K562 (cell line): ENCODE measurements around the gene TAF1B. TPM values are rescaled to one million over a fixed set of nuclear protein-coding genes. Genes with fewer than 3 reads are reported as not detected.

Source experiments
- ATAC-seq: fragments of 200-7000 bp; cut with Tn5 transposase; 3 replicates; pipeline ENCODE4 v1.9.1; 2020; ENCODE audit warnings: moderate library complexity
- BruUV-seq: library from RNA; stranded (reverse); fragments of 400-500 nt; replicated peaks from 2 replicates; lab custom pipeline; 2021; lab: Mats Ljungman, UMichigan
- CTCF ChIA-PET: fragments of 300-600 bp; formaldehyde crosslinking; extraction: SDS; loops from one replicate; lab custom pipeline; 2021; ENCODE audit warnings: low intra/inter-chr PET ratio; lab: Yijun Ruan, JAX
- POLR2A ChIA-PET: fragments of 300-600, 350-650 bp; sonication (Branson Sonifier 250); formaldehyde crosslinking; extraction: SDS; loops from one replicate; lab custom pipeline; 2021; ENCODE audit warnings: antibody characterized with exemption, inconsistent platforms; lab: Yijun Ruan, JAX
- DNase-seq, 4 experiments: peaks; one replicate each; pipeline versions ENCODE4 v3.0.0 to v3.0.0-alpha.2; 2011 to 2018; ENCODE audit warnings: low spot score in 3 of 4, mixed read lengths in 3 of 4; ENCODE audit errors: extremely low read depth in 1 of 4
- FAIRE-seq: peaks from 2 replicates; lab custom pipeline; 2011; peaks lifted over from hg19 to GRCh38; lab: Jason Lieb, UNC
- H2AFZ ChIP-seq: 2 replicates; pipeline ENCODE4 v1.6.0; 2011; ENCODE audit warnings: low read depth, low read length, control low read depth, inconsistent platforms
- H3K27ac ChIP-seq: fragments of 200-600 bp; 3 replicates; pipeline ENCODE4 v1.8.0; 2011; ENCODE audit warnings: low read depth, mild to moderate bottlenecking, control low read depth, inconsistent platforms, low read length, moderate library complexity, mixed read lengths; ENCODE audit errors: extremely low read depth
- H3K27me3 ChIP-seq, 2 experiments: fragments of 300-600 bp in 1 of 2; 2 replicates in 1 of 2; 3 replicates in 1 of 2; pipeline versions ENCODE4 v1.6.0 to v1.8.0; 2011; ENCODE audit warnings: inconsistent platforms in 2 of 2, low read length in 2 of 2, mild to moderate bottlenecking in 1 of 2, mixed read lengths in 1 of 2, moderate library complexity in 1 of 2; ENCODE audit not compliant: control insufficient read depth in 2 of 2, insufficient read depth in 2 of 2
- H3K36me3 ChIP-seq: fragments of 300-600 bp; 3 replicates; pipeline ENCODE4 v1.8.0; 2011; ENCODE audit warnings: mild to moderate bottlenecking, low read length, inconsistent platforms; ENCODE audit not compliant: control insufficient read depth, insufficient read depth
- H3K4me1 ChIP-seq, 2 experiments: fragments of 200-600 bp in 1 of 2; replicated peaks in 1 of 2; 2 replicates in 1 of 2; 3 replicates in 1 of 2; pipeline versions ENCODE4 v1.5.1 to v1.8.0; 2011; ENCODE audit warnings: inconsistent platforms in 2 of 2, low read length in 2 of 2, mild to moderate bottlenecking in 1 of 2, mixed read lengths in 1 of 2, moderate library complexity in 1 of 2; ENCODE audit not compliant: control insufficient read depth in 2 of 2, insufficient read depth in 2 of 2
- H3K4me2 ChIP-seq: 2 replicates; pipeline ENCODE4 v1.6.1; 2011; ENCODE audit warnings: low read length, control low read depth, inconsistent platforms, mixed read lengths; ENCODE audit not compliant: insufficient read depth
- H3K4me3 ChIP-seq: fragments of 200-600 bp; sonication (generic), shearing (Covaris generic); 2 replicates; pipeline ENCODE4 v1.5.1; 2016; ENCODE audit warnings: control low read depth, inconsistent platforms
- H3K79me2 ChIP-seq: fragments of 200-600 bp; 3 replicates; pipeline ENCODE4 v1.8.0; 2011; ENCODE audit warnings: low read length, inconsistent platforms; ENCODE audit not compliant: control insufficient read depth, insufficient read depth
- H3K9ac ChIP-seq, 2 experiments: 2 replicates each; pipeline versions ENCODE4 v1.6.0 to v1.6.1; 2011; ENCODE audit warnings: low read depth in 2 of 2, low read length in 2 of 2, control low read depth in 1 of 2, inconsistent platforms in 1 of 2, mild to moderate bottlenecking in 1 of 2, mixed read lengths in 1 of 2; ENCODE audit not compliant: insufficient read depth in 1 of 2
- H3K9me1 ChIP-seq: one replicate; pipeline ENCODE4 v1.6.0; 2011; ENCODE audit warnings: inconsistent platforms, mild to moderate bottlenecking, low read length, moderate library complexity; ENCODE audit not compliant: control insufficient read depth, insufficient read depth
- H3K9me3 ChIP-seq: replicated peaks from 2 replicates; pipeline ENCODE4 v1.5.1; 2011; ENCODE audit warnings: low read depth, low read length, inconsistent platforms; ENCODE audit not compliant: control insufficient read depth, insufficient read depth
- H4K20me1 ChIP-seq: replicated peaks from 2 replicates; pipeline ENCODE4 v1.6.1; 2011; ENCODE audit warnings: low read length, inconsistent platforms, mixed read lengths; ENCODE audit not compliant: control insufficient read depth, insufficient read depth
- ATF1 ChIP-seq, 2 experiments: fragments of 450-650 bp in 1 of 2; IDR thresholded peaks; 2 replicates each; pipeline ENCODE4 v1.6.1; 2016; ENCODE audit warnings: missing compliant biosample characterization in 1 of 2, missing genetic modification characterization in 1 of 2
- C11orf30 ChIP-seq: fragments of 450-650 bp; IDR thresholded peaks from 2 replicates; pipeline ENCODE4 v1.6.1; 2016; ENCODE audit warnings: low read depth, mild to moderate bottlenecking
- CTCFL ChIP-seq: IDR thresholded peaks from 2 replicates; pipeline ENCODE4 v1.6.1; 2011; ENCODE audit warnings: borderline replicate concordance, low read depth, mild to moderate bottlenecking, moderate library complexity, low read length; ENCODE audit not compliant: insufficient read depth, poor library complexity, severe bottlenecking
- GATA2 ChIP-seq: sonication (generic); formaldehyde crosslinking; IDR thresholded peaks from 2 replicates; pipeline ENCODE4 v1.4.0; 2020; ENCODE audit warnings: mild to moderate bottlenecking, missing genetic modification reagents
- HMBOX1 ChIP-seq: sonication (generic); IDR thresholded peaks from 2 replicates; pipeline ENCODE4 v1.6.1; 2016
- NFIC ChIP-seq: fragments of 450-650 bp; IDR thresholded peaks from 2 replicates; pipeline ENCODE4 v1.6.1; 2017; ENCODE audit warnings: mild to moderate bottlenecking, inconsistent platforms
- PHF8 ChIP-seq: fragments of 200-600 bp; sonication (generic); IDR thresholded peaks from 2 replicates; pipeline ENCODE4 v1.6.1; 2012; ENCODE audit warnings: mixed run types, mild to moderate bottlenecking, inconsistent platforms, low read length, moderate library complexity, borderline replicate concordance
- SAFB2 ChIP-seq: fragments of 200-400 bp; formaldehyde crosslinking; IDR thresholded peaks from 2 replicates; pipeline ENCODE4 v1.6.1; 2018; ENCODE audit warnings: borderline replicate concordance, low read length, low read depth, moderate library complexity; ENCODE audit not compliant: severe bottlenecking
- THAP12 ChIP-seq: fragments of 250-450 bp; sonication (Bioruptor Pico); IDR thresholded peaks from 2 replicates; pipeline ENCODE4 v1.9.0; 2021; ENCODE audit warnings: mild to moderate bottlenecking, inconsistent platforms
- ZC3H8 ChIP-seq: fragments of 450-650 bp; IDR thresholded peaks from 2 replicates; pipeline ENCODE4 v1.6.1; 2017
- ZNF121 ChIP-seq: sonication (generic); formaldehyde crosslinking; conservative IDR thresholded peaks from 2 replicates; pipeline ENCODE4 v1.8.0; 2022; ENCODE audit warnings: missing genetic modification reagents
- ZNF277 ChIP-seq: fragments of 250-450 bp; sonication (Bioruptor Pico); IDR thresholded peaks from 2 replicates; pipeline ENCODE4 v1.8.0; 2022; ENCODE audit warnings: inconsistent platforms, mild to moderate bottlenecking, moderate library complexity, borderline replicate concordance
- ZNF57 ChIP-seq: fragments of 450-650 bp; formaldehyde crosslinking; IDR thresholded peaks from 2 replicates; pipeline ENCODE4 v1.4.0; 2020; ENCODE audit warnings: mild to moderate bottlenecking, moderate library complexity
- WGBS: fragments of 100-300 bp; shearing (Covaris generic); methylation state at CpG from one replicate; pipeline ENCODE4 v1.1.6; 2016; ENCODE audit warnings: low coverage, mixed read lengths; ENCODE audit not compliant: insufficient coverage; ENCODE audit errors: missing lambda C conversion rate; 5-methylcytosine and 5-hydroxymethylcytosine counted together
- in situ Hi-C: fragments of 300-500 bp; cut with MboI; formaldehyde crosslinking; loops from 4 replicates; pipeline ENCODE4 v1.15.0; 2018; ENCODE audit warnings: inconsistent platforms, mixed read lengths
- intact Hi-C: fragments of 100-400 bp; cut with micrococcal nuclease; formaldehyde crosslinking; loops from 2 replicates; pipeline ENCODE4 v1.14.2; 2022
- polyA plus RNA-seq, 8 experiments: library from polyadenylated mRNA; depleted of rRNA in 4 of 8; stranded (reverse) in 5 of 8; unstranded in 3 of 8; fragments of >200 nt; fragmentation: Nextera tagmentation in 2 of 8; fragmentation: Illumina TruSeq in 1 of 8; extraction: Ambion mirVana in 2 of 8; extraction: Trizol in 1 of 8; gene quantifications; 2 replicates each; pipeline versions ENCODE4 v1.2.1 to v1.2.3, GENCODE V29; 2011 to 2014; ENCODE audit warnings: inconsistent platforms in 1 of 8, missing spikeins in 1 of 8
- total RNA-seq, 7 experiments: library from RNA; depleted of rRNA in 6 of 7; stranded (reverse); fragments of >200 nt in 6 of 7; fragmentation: Illumina TruSeq in 2 of 7; extraction: Trizol in 2 of 7; gene quantifications; 2 replicates each; pipeline versions ENCODE4 v1.2.1 to v1.2.3, GENCODE V29; 2011 to 2021; ENCODE audit warnings: low replicate concordance in 1 of 7

Gene TAF1B
- total and polyA plus RNA-seq, 9 of the 15 experiments (the other 6 are each of a cell fraction or from before 2014, with no cell fraction given): 8.8 to 25.1 (median 17.3) TPM

- no TSS peak for BruUV-seq
- no peaks in the 10 kb centered on the region for H3K36me3 ChIP-seq
- no peak overlapping the region for H3K9ac ChIP-seq
- intact Hi-C loops: no loop called here
- no peak overlapping the region for H3K4me2 ChIP-seq
- POLR2A ChIA-PET: interaction anchor here (1.0 kb wide), 1 partner anchor 54 kb away, joined by 4 read pairs; no protein-coding TSS in a partner anchor
- no peak overlapping the region for H3K27ac ChIP-seq
- peaks cover 4% of the 10 kb centered on the region for H3K9me1 ChIP-seq
- CTCF ChIA-PET: no interaction called here
- H3K4me1 ChIP-seq: peaks cover 0 to 19% of the 10 kb centered on the region in 2 experiments; a peak in 3 of 5 replicates
- H3K4me3 ChIP-seq: no peak overlapping the region
- in situ Hi-C loops: no loop called here
- FAIRE-seq (no peak), ATAC-seq (no peak; the same call in 2 of the 3 replicates)
- H3K9me3 ChIP-seq: no peaks in the 10 kb centered on the region
- H3K27me3 ChIP-seq: no peaks in the 10 kb centered on the region
- H3K79me2 ChIP-seq: no peaks in the 10 kb centered on the region
- TF ChIP-seq GATA2 (no peak), PHF8 (no peak), THAP12 (CRISPR knock-in tag) (no peak), ZNF277 (CRISPR knock-in tag) (no peak), ATF1 (CRISPR knock-in tag; IDR thresholded peaks at IDR 0.05) (no peak), ATF1 (tag; IDR thresholded peaks at IDR 0.05) (no peak), C11orf30 (no peak), ZNF57 (CRISPR knock-in tag) (no peak), ZC3H8 (no peak), HMBOX1 (no peak), SAFB2 (no peak), ZNF121 (CRISPR knock-in tag) (no peak), CTCFL (no peak), NFIC (no peak)
- TF ChIP-seq, all 486 proteins: peak for 0
- H4K20me1 ChIP-seq: no peaks in the 10 kb centered on the region
- 37% methylated on average over 6 of the region's 6 CpGs for WGBS
- H2AFZ ChIP-seq: peak overlapping the region; percentile 30; the same call in 1 of the 2 replicates
- DNase-seq: no peak
These were observed 11.6 kb upstream of the TAF1B start for GRCh38 chr2:9831670-9832069.
